Measurements from ENCODE around the gene CMSS1.

DNA sequence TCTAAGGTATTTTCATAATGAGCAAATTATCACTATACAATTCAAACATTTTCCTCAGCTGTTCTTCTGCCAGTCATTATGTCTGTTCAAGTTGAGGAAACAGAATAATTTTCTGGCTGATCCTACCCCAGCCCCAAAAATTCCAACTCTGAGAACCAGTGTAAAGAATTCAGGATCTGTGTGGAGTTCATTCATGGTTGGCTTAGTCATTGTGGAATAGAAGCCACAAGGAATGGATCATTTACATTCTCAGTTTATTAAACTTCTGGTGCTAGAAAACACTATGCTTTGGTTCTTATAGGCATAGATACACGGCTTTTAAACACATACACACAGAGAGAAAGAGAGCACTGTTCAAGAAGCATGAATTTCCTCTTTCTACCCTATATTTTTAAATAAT is 134.6 kb downstream of the CMSS1 start:
- TF ChIP-seq CTCF (IDR thresholded peaks at IDR 0.05; ENCODE audit: insufficient read depth, low read length): no peak
- TF ChIP-seq POLR2AphosphoS5 (IDR thresholded peaks at IDR 0.05; ENCODE audit: low read depth): no peak
- TF ChIP-seq GABPA (IDR thresholded peaks at IDR 0.05; ENCODE audit: low read depth): no peak
